ENCODE measurements around the gene YBX2.

GRCh38 chr17:7313088-7313889 lies 18.9 kb upstream of the YBX2 start:
- no peak for TF ChIP-seq PKNOX1 (IDR thresholded peaks at IDR 0.05)
- no peak for TF ChIP-seq SP1 (IDR thresholded peaks at IDR 0.05)
- TF ChIP-seq HDGF (IDR thresholded peaks at IDR 0.05; ENCODE audit: borderline replicate concordance) = no peak
- no peak for TF ChIP-seq FOXA1 (IDR thresholded peaks at IDR 0.05)
- TF ChIP-seq NFRKB (IDR thresholded peaks at IDR 0.05) = no peak
- TF ChIP-seq ELF4 (IDR thresholded peaks at IDR 0.05) = no peak
- no peak for TF ChIP-seq TARDBP (IDR thresholded peaks at IDR 0.05)
- no peak for TF ChIP-seq ARNT (IDR thresholded peaks at IDR 0.05)
- no peak for TF ChIP-seq ZNF384 (IDR thresholded peaks at IDR 0.05)

All from HEK293T (cell line).